GM11168 (cell line): ENCODE measurements around the gene FZR1.

ENCODE experiments used
- in situ Hi-C: fragments of 300-500 bp; cut with MboI; formaldehyde crosslinking; loops from one replicate; pipeline ENCODE4 v1.12.0; 2022; ENCODE audit warnings: low sequenced_read_pairs; ENCODE audit not compliant: unreplicated experiment

Gene FZR1

GRCh38 chr19:3585301-3586126 is 79.4 kb downstream of the FZR1 start, which contains the start of gene GIPC3:
TSS of gene GIPC3 (plus strand) at chr19:3585478. CDS start at chr19:3585598, 120 bp downstream.
- in situ Hi-C loops: no loop called here

DNA sequence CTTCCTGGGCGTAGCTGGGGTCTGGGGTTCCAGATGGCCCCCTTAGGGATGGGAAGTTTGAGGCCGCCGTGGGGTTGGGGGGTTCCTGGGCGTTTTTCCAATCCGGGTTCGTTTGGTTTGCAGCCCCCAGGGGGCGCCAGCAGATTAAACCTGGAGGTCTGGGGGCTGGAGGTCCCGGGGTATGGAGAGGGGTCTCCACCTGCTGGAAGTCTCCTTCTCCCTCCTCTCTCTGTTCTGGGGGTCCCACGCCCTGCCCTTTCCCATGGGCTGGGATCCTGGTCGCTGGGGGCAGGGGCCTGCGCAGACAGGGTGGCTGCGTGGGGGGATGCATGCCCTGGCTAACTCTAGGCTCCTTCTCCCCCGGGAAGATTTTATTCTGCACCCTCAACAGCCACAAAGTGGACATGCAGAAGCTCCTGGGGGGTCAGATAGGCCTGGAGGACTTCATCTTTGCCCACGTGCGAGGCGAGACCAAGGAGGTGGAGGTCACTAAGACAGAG is 80.1 kb downstream of the FZR1 start:
- in situ Hi-C loops: no loop called here

- in situ Hi-C loops: no loop called here
Observed at GRCh38 chr19:3586707-3587346, 80.7 kb downstream of the FZR1 start.
